ENCODE data around the gene ZBTB42.

GRCh38 chr14:104786726-104787675 is 13.9 kb upstream of the ZBTB42 start:
- TF ChIP-seq POLR2A (IDR thresholded peaks at IDR 0.05) (no peak), CTCF (IDR thresholded peaks at IDR 0.05) (no peak)
